ENCODE data around the gene PGAP2. TPM values are rescaled to one million over a fixed set of nuclear protein-coding genes. Genes with fewer than 3 reads are reported as not detected.
A peak's percentile ranks its signal among the peaks of the same experiment; 100 is the strongest.

The PGAP2 gene
- total and polyA plus RNA-seq, 2 of the 13 experiments (the other 11 are each of a cell fraction or from before 2014, with no cell fraction given): 21.5 to 47.8 TPM

GRCh38 chr11:3827434-3828186 is 19.2 kb downstream of the PGAP2 start:
- Histone ChIP-seq H3K27me3 (ENCODE audit: control insufficient read depth in 1 of 2, insufficient read depth in 2 of 2, low read length in 2 of 2) (no peaks in the 10 kb centered on the region), H3K79me2 (ENCODE audit: insufficient read depth, low read length) (peaks cover 6% of the 10 kb centered on the region), H3K27ac (ENCODE audit: extremely low read length, insufficient read depth, low read length) (no peak overlapping the region), H3K4me1 (ENCODE audit: insufficient read depth, low read length) (peaks cover 10% of the 10 kb centered on the region), H3K9me3 (ENCODE audit: low read length) (no peaks in the 10 kb centered on the region), H3K36me3 (replicated peaks in 1 of 2; ENCODE audit: control insufficient read depth in 1 of 2, insufficient read depth in 2 of 2, low read length in 2 of 2) (peaks cover 8 to 37% of the 10 kb centered on the region in 2 experiments; a peak in 4 of 5 replicates), H3K9ac (ENCODE audit: insufficient read depth, low read depth, low read length) (no peak overlapping the region), H3K4me2 (ENCODE audit: low read depth, low read length) (no peak overlapping the region), H4K20me1 (ENCODE audit: insufficient read depth, low read length) (peaks cover 3% of the 10 kb centered on the region), H2AFZ (ENCODE audit: low read length) (no peak overlapping the region), H3K4me3 (replicated peaks in 1 of 3; ENCODE audit: insufficient read depth in 1 of 3, low read depth in 2 of 3, low read length in 3 of 3) (no peak overlapping the region)
- POLR2A ChIA-PET: interaction anchor here (0.9 kb wide), 1 partner anchor 20 kb away, joined by 4 read pairs; no protein-coding TSS in a partner anchor
- ATAC-seq: no peak
- CTCF ChIA-PET (ENCODE audit: low intra/inter-chr PET ratio, low total read pairs): no interaction called here
- DNase-seq (ENCODE audit: low spot score): no peak
- in situ Hi-C loops (cut with HindIII; ENCODE audit: extremely low pct_ligation_motif_present, low pct_unique_long_range_greater_than_20kb): no loop called here
- intact Hi-C loops (cut with micrococcal nuclease; ENCODE audit: unreplicated experiment): no loop called here
- WGBS (ENCODE audit: low lambda C conversion rate): 97% methylated on average over 35 of the region's 35 CpGs
- FAIRE-seq: no peak
- no TSS peak for BruUV-seq (replicated peaks)
- TF ChIP-seq TBX3 (IDR thresholded peaks at IDR 0.05; ENCODE audit: borderline replicate concordance) (no peak), ZFYVE20 (CRISPR knock-in tag; IDR thresholded peaks at IDR 0.05; ENCODE audit: borderline replicate concordance, low read depth) (no peak), KLF16 (CRISPR knock-in tag; IDR thresholded peaks at IDR 0.05) (no peak), TAF1 (CRISPR knock-in tag; IDR thresholded peaks at IDR 0.05) (no peak), PHF21A (CRISPR knock-in tag; IDR thresholded peaks at IDR 0.05) (no peak), RBFOX2 (IDR thresholded peaks at IDR 0.05; ENCODE audit: low read depth, low read length) (0 out of 2 replicates have a peak, but pooled peaks have one; percentile 41), ZNF281 (CRISPR knock-in tag; IDR thresholded peaks at IDR 0.05; ENCODE audit: borderline replicate concordance) (no peak), SMAD3 (CRISPR knock-in tag; IDR thresholded peaks at IDR 0.05) (no peak)
- TF ChIP-seq, protein P1, sequence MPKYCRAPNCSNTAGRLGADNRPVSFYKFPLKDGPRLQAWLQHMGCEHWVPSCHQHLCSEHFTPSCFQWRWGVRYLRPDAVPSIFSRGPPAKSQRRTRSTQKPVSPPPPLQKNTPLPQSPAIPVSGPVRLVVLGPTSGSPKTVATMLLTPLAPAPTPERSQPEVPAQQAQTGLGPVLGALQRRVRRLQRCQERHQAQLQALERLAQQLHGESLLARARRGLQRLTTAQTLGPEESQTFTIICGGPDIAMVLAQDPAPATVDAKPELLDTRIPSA (CRISPR knock-in tag; IDR thresholded peaks at IDR 0.05; ENCODE audit: borderline replicate concordance): no peak
- TF ChIP-seq, protein P2, sequence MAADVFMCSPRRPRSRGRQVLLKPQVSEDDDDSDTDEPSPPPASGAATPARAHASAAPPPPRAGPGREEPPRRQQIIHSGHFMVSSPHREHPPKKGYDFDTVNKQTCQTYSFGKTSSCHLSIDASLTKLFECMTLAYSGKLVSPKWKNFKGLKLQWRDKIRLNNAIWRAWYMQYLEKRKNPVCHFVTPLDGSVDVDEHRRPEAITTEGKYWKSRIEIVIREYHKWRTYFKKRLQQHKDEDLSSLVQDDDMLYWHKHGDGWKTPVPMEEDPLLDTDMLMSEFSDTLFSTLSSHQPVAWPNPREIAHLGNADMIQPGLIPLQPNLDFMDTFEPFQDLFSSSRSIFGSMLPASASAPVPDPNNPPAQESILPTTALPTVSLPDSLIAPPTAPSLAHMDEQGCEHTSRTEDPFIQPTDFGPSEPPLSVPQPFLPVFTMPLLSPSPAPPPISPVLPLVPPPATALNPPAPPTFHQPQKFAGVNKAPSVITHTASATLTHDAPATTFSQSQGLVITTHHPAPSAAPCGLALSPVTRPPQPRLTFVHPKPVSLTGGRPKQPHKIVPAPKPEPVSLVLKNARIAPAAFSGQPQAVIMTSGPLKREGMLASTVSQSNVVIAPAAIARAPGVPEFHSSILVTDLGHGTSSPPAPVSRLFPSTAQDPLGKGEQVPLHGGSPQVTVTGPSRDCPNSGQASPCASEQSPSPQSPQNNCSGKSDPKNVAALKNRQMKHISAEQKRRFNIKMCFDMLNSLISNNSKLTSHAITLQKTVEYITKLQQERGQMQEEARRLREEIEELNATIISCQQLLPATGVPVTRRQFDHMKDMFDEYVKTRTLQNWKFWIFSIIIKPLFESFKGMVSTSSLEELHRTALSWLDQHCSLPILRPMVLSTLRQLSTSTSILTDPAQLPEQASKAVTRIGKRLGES (CRISPR knock-in tag; IDR thresholded peaks at IDR 0.05; ENCODE audit: borderline replicate concordance): no peak
- TF ChIP-seq, protein P3, sequence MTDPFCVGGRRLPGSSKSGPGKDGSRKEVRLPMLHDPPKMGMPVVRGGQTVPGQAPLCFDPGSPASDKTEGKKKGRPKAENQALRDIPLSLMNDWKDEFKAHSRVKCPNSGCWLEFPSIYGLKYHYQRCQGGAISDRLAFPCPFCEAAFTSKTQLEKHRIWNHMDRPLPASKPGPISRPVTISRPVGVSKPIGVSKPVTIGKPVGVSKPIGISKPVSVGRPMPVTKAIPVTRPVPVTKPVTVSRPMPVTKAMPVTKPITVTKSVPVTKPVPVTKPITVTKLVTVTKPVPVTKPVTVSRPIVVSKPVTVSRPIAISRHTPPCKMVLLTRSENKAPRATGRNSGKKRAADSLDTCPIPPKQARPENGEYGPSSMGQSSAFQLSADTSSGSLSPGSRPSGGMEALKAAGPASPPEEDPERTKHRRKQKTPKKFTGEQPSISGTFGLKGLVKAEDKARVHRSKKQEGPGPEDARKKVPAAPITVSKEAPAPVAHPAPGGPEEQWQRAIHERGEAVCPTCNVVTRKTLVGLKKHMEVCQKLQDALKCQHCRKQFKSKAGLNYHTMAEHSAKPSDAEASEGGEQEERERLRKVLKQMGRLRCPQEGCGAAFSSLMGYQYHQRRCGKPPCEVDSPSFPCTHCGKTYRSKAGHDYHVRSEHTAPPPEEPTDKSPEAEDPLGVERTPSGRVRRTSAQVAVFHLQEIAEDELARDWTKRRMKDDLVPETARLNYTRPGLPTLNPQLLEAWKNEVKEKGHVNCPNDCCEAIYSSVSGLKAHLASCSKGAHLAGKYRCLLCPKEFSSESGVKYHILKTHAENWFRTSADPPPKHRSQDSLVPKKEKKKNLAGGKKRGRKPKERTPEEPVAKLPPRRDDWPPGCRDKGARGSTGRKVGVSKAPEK (CRISPR knock-in tag; IDR thresholded peaks at IDR 0.05; ENCODE audit: borderline replicate concordance): no peak
- TF ChIP-seq, protein P4, sequence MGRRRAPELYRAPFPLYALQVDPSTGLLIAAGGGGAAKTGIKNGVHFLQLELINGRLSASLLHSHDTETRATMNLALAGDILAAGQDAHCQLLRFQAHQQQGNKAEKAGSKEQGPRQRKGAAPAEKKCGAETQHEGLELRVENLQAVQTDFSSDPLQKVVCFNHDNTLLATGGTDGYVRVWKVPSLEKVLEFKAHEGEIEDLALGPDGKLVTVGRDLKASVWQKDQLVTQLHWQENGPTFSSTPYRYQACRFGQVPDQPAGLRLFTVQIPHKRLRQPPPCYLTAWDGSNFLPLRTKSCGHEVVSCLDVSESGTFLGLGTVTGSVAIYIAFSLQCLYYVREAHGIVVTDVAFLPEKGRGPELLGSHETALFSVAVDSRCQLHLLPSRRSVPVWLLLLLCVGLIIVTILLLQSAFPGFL (CRISPR knock-in tag; IDR thresholded peaks at IDR 0.05): no peak

Measured in HepG2 (cell line).